ENCODE data around the gene ALDH1L1. TPM values are rescaled to one million over a fixed set of nuclear protein-coding genes. Genes with fewer than 3 reads are reported as not detected.

The ALDH1L1 gene
- total and polyA plus RNA-seq, 2 experiments from 2014 or later, result 1.0 to 1.3 TPM

- TF ChIP-seq, protein P1, sequence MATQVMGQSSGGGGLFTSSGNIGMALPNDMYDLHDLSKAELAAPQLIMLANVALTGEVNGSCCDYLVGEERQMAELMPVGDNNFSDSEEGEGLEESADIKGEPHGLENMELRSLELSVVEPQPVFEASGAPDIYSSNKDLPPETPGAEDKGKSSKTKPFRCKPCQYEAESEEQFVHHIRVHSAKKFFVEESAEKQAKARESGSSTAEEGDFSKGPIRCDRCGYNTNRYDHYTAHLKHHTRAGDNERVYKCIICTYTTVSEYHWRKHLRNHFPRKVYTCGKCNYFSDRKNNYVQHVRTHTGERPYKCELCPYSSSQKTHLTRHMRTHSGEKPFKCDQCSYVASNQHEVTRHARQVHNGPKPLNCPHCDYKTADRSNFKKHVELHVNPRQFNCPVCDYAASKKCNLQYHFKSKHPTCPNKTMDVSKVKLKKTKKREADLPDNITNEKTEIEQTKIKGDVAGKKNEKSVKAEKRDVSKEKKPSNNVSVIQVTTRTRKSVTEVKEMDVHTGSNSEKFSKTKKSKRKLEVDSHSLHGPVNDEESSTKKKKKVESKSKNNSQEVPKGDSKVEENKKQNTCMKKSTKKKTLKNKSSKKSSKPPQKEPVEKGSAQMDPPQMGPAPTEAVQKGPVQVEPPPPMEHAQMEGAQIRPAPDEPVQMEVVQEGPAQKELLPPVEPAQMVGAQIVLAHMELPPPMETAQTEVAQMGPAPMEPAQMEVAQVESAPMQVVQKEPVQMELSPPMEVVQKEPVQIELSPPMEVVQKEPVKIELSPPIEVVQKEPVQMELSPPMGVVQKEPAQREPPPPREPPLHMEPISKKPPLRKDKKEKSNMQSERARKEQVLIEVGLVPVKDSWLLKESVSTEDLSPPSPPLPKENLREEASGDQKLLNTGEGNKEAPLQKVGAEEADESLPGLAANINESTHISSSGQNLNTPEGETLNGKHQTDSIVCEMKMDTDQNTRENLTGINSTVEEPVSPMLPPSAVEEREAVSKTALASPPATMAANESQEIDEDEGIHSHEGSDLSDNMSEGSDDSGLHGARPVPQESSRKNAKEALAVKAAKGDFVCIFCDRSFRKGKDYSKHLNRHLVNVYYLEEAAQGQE (IDR thresholded peaks at IDR 0.05; ENCODE audit: unreplicated experiment), result no peak
- TF ChIP-seq ZNF114 (CRISPR knock-in tag; IDR thresholded peaks at IDR 0.05), result no peak
- TF ChIP-seq CTCF (conservative IDR thresholded peaks at IDR 0.05; ENCODE audit: low read depth in 2 of 2), result no peak
- no peak for TF ChIP-seq POLR2AphosphoS5 (IDR thresholded peaks at IDR 0.05; ENCODE audit: low read depth)
- TF ChIP-seq ZNF331 (CRISPR knock-in tag; IDR thresholded peaks at IDR 0.05; ENCODE audit: low read depth), result no peak
- TF ChIP-seq STAT1 (IDR thresholded peaks at IDR 0.05; ENCODE audit: unreplicated experiment), result no peak
- no peak for TF ChIP-seq JUNB (IDR thresholded peaks at IDR 0.05; ENCODE audit: unreplicated experiment)
- no peak for TF ChIP-seq EZH2phosphoT487 (IDR thresholded peaks at IDR 0.05; ENCODE audit: unreplicated experiment)
Measured at GRCh38 chr3:126199256-126199655, 18.9 kb upstream of the ALDH1L1 start (continued).

- no peaks in the 10 kb centered on the region for H3F3A ChIP-seq (replicated peaks; ENCODE audit: low read depth)
- no peak overlapping the region for H3K27ac ChIP-seq (ENCODE audit: low read depth)
- peak overlapping the region; percentile 49; the same call in 1 of the 2 replicates for H2AFZ ChIP-seq
- no peaks in the 10 kb centered on the region for H3K27me3 ChIP-seq (ENCODE audit: insufficient read depth)
- no peak overlapping the region for H3K27ac Mint-ChIP-seq
- H3K36me3 Mint-ChIP-seq (ENCODE audit: low read depth), result peaks cover 27% of the 10 kb centered on the region
- ATAC-seq (peak; percentile 99), DNase-seq (ENCODE audit: low spot score) (peak; percentile 88)
- H3K79me2 ChIP-seq (replicated peaks; ENCODE audit: insufficient read depth), result no peaks in the 10 kb centered on the region
- no peak overlapping the region for H3K4me3 Mint-ChIP-seq
- no peak overlapping the region for H3K4me3 ChIP-seq
- H3K36me3 ChIP-seq (ENCODE audit: insufficient read depth), result peaks cover 21% of the 10 kb centered on the region
- H3K4me1 Mint-ChIP-seq, result peaks cover 13% of the 10 kb centered on the region
- no peaks in the 10 kb centered on the region; the same call in 1 of the 2 replicates for H3K4me1 ChIP-seq (ENCODE audit: insufficient read depth)
- H3K9me3 Mint-ChIP-seq, result peaks cover 50% of the 10 kb centered on the region
- H3K9me2 ChIP-seq (ENCODE audit: insufficient read depth), result peaks cover 5% of the 10 kb centered on the region; the same call in 1 of the 2 replicates
- H3K27me3 Mint-ChIP-seq (ENCODE audit: insufficient read depth, low read depth, poor library complexity), result no peaks in the 10 kb centered on the region
- H3K4me2 ChIP-seq, result no peak overlapping the region
- no peaks in the 10 kb centered on the region for H4K20me1 ChIP-seq (replicated peaks; ENCODE audit: insufficient read depth)
- no peak for TF ChIP-seq NANOG (IDR thresholded peaks at IDR 0.05; ENCODE audit: borderline replicate concordance)
- TF ChIP-seq STAT1 (IDR thresholded peaks at IDR 0.05; ENCODE audit: unreplicated experiment), result no peak
- TF ChIP-seq ZNF462 (CRISPR knock-in tag; IDR thresholded peaks at IDR 0.05), result peak; percentile 94
- TF ChIP-seq POLR2AphosphoS5 (IDR thresholded peaks at IDR 0.05; ENCODE audit: low read depth), result no peak
- peak; percentile 71 to 91 for TF ChIP-seq CTCF (conservative IDR thresholded peaks at IDR 0.05; ENCODE audit: low read depth in 2 of 2)
Measured at GRCh38 chr3:126197854-126198584, 17.6 kb upstream of the ALDH1L1 start.
